ENCODE data around the gene ARHGEF17. TPM values are rescaled to one million over a fixed set of nuclear protein-coding genes. Genes with fewer than 3 reads are reported as not detected.

ARHGEF17 gene
- total and polyA plus RNA-seq, 2 of the 13 experiments (the other 11 are each of a cell fraction or from before 2014, with no cell fraction given) = 10.7 to 28.8 TPM

GRCh38 chr11:73308003-73308960 lies at the start of gene ARHGEF17 (continued):
- peak; percentile 48 for TF ChIP-seq ZNF687 (CRISPR knock-in tag; IDR thresholded peaks at IDR 0.05)
- no peak for TF ChIP-seq HOXA7 (CRISPR knock-in tag; IDR thresholded peaks at IDR 0.05)
- TF ChIP-seq ZNF234 (CRISPR knock-in tag; conservative IDR thresholded peaks at IDR 0.05) = 0 out of 2 replicates have a peak, but pooled peaks have one; percentile 62
- TF ChIP-seq KDM6A (CRISPR knock-in tag; IDR thresholded peaks at IDR 0.05; ENCODE audit: low read depth) = no peak
- 0 out of 2 replicates have a peak, but pooled peaks have one; percentile 14 for TF ChIP-seq ZGPAT (CRISPR knock-in tag; IDR thresholded peaks at IDR 0.05)
- no peak for TF ChIP-seq SP1 (IDR thresholded peaks at IDR 0.05)
- 0 out of 2 replicates have a peak, but pooled peaks have one; percentile 56 for TF ChIP-seq SP1 (CRISPR knock-in tag; IDR thresholded peaks at IDR 0.05)
- TF ChIP-seq ZNF879 (CRISPR knock-in tag; IDR thresholded peaks at IDR 0.05) = no peak
- 0 out of 2 replicates have a peak, but pooled peaks have one; percentile 31 for TF ChIP-seq BCL6 (CRISPR knock-in tag; IDR thresholded peaks at IDR 0.05)
- no peak for TF ChIP-seq NFATC3 (CRISPR knock-in tag; IDR thresholded peaks at IDR 0.05)
- TF ChIP-seq MLLT10 (CRISPR knock-in tag; IDR thresholded peaks at IDR 0.05) = no peak
- no peak for TF ChIP-seq CHCHD3 (CRISPR knock-in tag; IDR thresholded peaks at IDR 0.05)
- no peak for TF ChIP-seq HHEX (CRISPR knock-in tag; IDR thresholded peaks at IDR 0.05)
- TF ChIP-seq THRA (CRISPR knock-in tag; IDR thresholded peaks at IDR 0.05; ENCODE audit: borderline replicate concordance) = no peak
- no peak for TF ChIP-seq ZNF18 (CRISPR knock-in tag; IDR thresholded peaks at IDR 0.05; ENCODE audit: insufficient replicate concordance)
- no peak for TF ChIP-seq GPBP1L1 (CRISPR knock-in tag; IDR thresholded peaks at IDR 0.05)
- peak; percentile 20 for TF ChIP-seq TAF15 (IDR thresholded peaks at IDR 0.05; ENCODE audit: low read depth, low read length, poor library complexity, severe bottlenecking)

Measured in HepG2 (cell line).